ENCODE data around the gene BHLHE23.

GRCh38 chr20:63017826-63018411, 11.2 kb upstream of the BHLHE23 start:
- TF ChIP-seq CTCF (IDR thresholded peaks at IDR 0.05 in 4 of 5, conservative IDR thresholded peaks at IDR 0.05 in 1 of 5) (no peak), POLR2A (IDR thresholded peaks at IDR 0.05) (no peak)

All from gastrocnemius medialis (tissue), 4 donors.